ENCODE results near the gene SFRP5. TPM values are rescaled to one million over a fixed set of nuclear protein-coding genes. Genes with fewer than 3 reads are reported as not detected.

SFRP5 gene
- total RNA-seq, 1 donor from 2014 or later, result 8.7 TPM

- TF ChIP-seq CTCF (IDR thresholded peaks at IDR 0.05; ENCODE audit: borderline replicate concordance), result no peak
- Histone ChIP-seq H3K36me3 (no peaks in the 10 kb centered on the region), H3K9me3 (replicated peaks) (no peaks in the 10 kb centered on the region), H3K27me3 (ENCODE audit: low read depth) (peaks cover 54% of the 10 kb centered on the region), H3K4me3 (no peak overlapping the region), H3K27ac (replicated peaks) (no peak overlapping the region), H3K4me1 (no peaks in the 10 kb centered on the region)
- intact Hi-C loops (cut with micrococcal nuclease), result no loop called here
- no peak for DNase-seq
These were observed 41.5 kb upstream of the SFRP5 start for GRCh38 chr10:97813311-97813710.

- Histone ChIP-seq H3K27me3 (ENCODE audit: low read depth) (peaks cover 52% of the 10 kb centered on the region), H3K27ac (replicated peaks) (no peak overlapping the region), H3K4me3 (no peak overlapping the region), H3K9me3 (replicated peaks) (no peaks in the 10 kb centered on the region), H3K36me3 (no peaks in the 10 kb centered on the region), H3K4me1 (no peaks in the 10 kb centered on the region)
- DNase-seq, result no peak
- intact Hi-C loops (cut with micrococcal nuclease), result no loop called here
- TF ChIP-seq CTCF (IDR thresholded peaks at IDR 0.05; ENCODE audit: borderline replicate concordance), result no peak
These were observed 40.9 kb upstream of the SFRP5 start for GRCh38 chr10:97812696-97813095.

- peaks cover 46% of the 10 kb centered on the region for H3K27me3 ChIP-seq (ENCODE audit: low read depth)
- no peak for DNase-seq
- no peak for TF ChIP-seq CTCF (IDR thresholded peaks at IDR 0.05; ENCODE audit: borderline replicate concordance)
- no peaks in the 10 kb centered on the region for H3K9me3 ChIP-seq (replicated peaks)
- no peaks in the 10 kb centered on the region for H3K4me1 ChIP-seq
- no peak overlapping the region for H3K4me3 ChIP-seq
- intact Hi-C loops (cut with micrococcal nuclease), result no loop called here
- H3K27ac ChIP-seq (replicated peaks), result no peak overlapping the region
- no peaks in the 10 kb centered on the region for H3K36me3 ChIP-seq
These were observed 40.2 kb upstream of the SFRP5 start for GRCh38 chr10:97811958-97812357.

GRCh38 chr10:97810446-97810845, 38.6 kb upstream of the SFRP5 start:
- intact Hi-C loops (cut with micrococcal nuclease), result no loop called here
- H3K27me3 ChIP-seq (ENCODE audit: low read depth), result peaks cover 31% of the 10 kb centered on the region
- H3K27ac ChIP-seq (replicated peaks), result no peak overlapping the region
- no peaks in the 10 kb centered on the region for H3K9me3 ChIP-seq (replicated peaks)
- no peak for TF ChIP-seq CTCF (IDR thresholded peaks at IDR 0.05; ENCODE audit: borderline replicate concordance)
- no peaks in the 10 kb centered on the region for H3K36me3 ChIP-seq
- no peak overlapping the region for H3K4me3 ChIP-seq
- DNase-seq, result no peak
- no peaks in the 10 kb centered on the region for H3K4me1 ChIP-seq

GRCh38 chr10:97805949-97806348, 34.1 kb upstream of the SFRP5 start:
- no peak overlapping the region for H3K4me3 ChIP-seq
- intact Hi-C loops (cut with micrococcal nuclease), result no loop called here
- DNase-seq, result no peak
- no peaks in the 10 kb centered on the region for H3K36me3 ChIP-seq
- no peak overlapping the region for H3K27ac ChIP-seq (replicated peaks)
- H3K4me1 ChIP-seq, result no peaks in the 10 kb centered on the region
- H3K27me3 ChIP-seq (ENCODE audit: low read depth), result peaks cover 16% of the 10 kb centered on the region
- TF ChIP-seq CTCF (IDR thresholded peaks at IDR 0.05; ENCODE audit: borderline replicate concordance), result no peak
- H3K9me3 ChIP-seq (replicated peaks), result no peaks in the 10 kb centered on the region
